ENCODE data around the gene CDK6.

Gene CDK6

DNA sequence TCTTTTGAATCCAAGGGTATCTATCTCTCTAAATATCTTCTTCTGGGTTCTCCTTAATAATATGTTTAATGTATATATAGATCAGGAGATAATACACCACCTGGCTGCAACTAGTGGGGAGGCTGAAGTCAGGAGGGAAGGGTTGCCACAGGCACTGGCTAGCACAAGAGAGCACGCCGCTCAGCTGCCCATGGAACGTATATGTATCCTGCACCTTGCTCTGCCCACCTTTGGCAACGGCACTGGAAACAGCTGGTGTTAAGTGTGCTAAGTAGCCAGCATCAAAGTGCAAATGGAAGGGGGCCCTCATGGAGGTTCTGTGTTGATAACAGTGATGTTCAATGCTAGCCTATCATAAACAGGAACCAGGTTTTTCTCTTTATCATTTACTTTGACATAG lies 196.4 kb downstream of the CDK6 start:
- DNase-seq = no peak

DNA sequence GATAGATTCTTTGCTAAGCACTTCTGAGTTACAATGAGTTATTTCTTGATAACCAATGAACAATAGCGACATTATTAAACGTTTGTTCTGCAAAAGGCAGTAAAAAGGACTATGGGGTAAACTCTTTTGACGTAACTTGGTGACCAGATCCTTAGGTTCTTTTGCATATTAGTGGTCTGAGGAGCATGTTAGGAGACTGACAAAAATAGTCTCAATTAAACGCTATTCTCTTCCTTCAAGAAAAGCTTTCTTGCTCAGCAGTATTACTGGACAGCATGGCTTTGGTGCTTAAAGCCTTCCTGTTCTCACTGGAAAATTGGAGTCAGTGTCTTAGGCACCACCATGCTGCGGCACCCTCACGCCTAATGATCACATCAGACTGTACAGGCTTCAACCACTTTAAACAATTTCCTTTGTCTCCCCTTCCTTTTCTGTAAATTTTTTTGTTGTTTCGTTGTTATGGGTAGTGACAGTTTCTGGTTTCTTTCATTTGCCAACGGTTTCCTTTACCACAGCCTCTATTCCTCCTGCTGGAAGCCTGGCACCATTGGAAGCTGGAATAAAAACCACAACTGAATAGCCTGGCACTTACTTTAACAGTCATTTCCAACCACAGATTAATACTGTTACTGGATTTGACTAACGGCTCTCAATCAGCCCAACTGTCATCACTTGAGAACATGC lies 197.0 kb downstream of the CDK6 start:
- no peak for DNase-seq

DNA sequence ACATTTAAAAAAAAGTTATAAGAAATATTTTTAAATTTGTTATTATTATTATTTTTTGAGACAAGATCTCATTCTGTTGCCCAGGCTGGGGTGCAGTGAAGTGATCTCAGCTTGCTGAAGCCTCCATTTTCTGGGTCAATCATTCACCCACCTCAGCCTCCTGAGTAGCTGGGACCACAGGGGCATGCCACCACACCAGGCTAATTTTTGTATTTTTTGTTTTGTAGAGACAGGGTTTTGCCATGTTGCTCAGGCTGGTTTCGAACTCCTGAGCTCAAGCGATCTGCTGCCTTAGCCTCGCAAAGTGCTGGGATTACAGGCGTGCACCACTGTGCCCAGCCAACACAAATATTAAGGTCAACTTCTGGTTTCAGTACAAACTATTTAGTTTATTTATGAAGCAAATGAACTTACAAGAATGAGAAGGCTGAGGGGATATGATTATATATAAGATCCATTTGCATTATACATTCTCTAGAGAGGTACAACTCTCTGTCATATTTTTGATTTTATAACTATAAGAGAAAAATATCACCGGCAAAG lies 200.3 kb downstream of the CDK6 start:
- DNase-seq = no peak

DNA sequence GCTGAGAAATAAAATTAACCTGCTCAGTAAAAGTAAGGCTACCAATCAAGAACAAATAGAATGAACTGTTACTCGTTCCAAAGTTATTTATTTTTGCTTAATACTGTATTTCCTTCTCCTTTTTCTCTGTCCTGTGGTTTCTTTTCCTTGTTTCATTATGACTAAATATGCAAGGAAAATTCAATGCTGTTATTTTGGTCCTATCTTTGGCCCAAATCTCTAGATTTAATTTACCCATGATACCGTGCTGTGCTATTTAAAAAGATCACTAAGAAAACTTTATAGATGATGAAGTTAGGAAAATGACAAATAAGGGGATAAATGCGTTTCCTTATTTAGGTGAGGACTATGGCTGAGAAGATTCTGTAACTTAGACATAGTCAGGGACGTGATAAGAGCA lies 200.8 kb downstream of the CDK6 start:
- DNase-seq = no peak

DNA sequence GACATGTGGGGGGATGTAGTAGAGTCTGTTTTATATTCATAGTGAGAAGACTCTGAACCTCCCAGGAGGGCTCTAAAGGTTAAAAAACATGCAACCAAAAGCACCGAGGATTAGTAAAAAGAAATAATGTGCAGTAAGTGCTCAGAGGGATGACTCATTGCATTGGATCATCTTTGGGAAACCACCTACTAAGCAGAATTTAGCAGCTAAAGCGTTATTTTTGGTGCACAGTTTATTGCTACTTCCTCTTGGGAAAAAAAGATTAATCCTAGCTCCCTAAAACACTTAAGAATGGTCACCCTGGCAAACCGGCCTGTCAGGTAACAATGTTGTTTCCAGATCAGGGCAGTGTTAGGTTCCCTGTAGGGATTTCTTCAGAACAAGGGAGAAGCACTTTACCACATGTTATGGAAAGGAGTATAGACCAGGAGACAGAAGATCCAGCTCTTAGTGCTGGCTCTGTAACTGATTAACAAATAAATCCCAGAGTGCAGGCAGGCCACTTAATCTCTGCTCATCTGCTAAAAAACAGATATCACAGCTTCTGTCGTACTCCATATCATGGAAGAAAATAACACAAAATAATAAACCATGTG lies 201.4 kb downstream of the CDK6 start:
- DNase-seq = no peak

DNA sequence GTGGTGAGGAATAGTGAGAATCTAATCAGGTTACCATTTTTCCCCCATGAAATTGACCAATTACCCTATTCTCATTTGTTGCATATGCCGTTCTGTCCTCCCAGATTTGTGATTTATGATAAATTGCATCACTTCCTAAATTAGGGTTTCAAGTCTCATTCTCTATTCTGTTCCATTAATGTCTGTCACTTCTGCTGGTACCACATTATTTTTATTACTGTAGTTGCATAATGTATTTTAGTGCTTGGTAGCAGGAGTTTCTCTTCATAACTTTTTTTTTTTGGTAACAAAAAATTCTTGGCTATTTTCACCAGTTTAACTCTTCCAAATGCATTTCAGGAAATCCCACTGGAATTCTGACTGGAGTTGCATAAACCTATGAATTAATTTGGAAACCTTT lies 202.2 kb downstream of the CDK6 start:
- DNase-seq = no peak

DNA sequence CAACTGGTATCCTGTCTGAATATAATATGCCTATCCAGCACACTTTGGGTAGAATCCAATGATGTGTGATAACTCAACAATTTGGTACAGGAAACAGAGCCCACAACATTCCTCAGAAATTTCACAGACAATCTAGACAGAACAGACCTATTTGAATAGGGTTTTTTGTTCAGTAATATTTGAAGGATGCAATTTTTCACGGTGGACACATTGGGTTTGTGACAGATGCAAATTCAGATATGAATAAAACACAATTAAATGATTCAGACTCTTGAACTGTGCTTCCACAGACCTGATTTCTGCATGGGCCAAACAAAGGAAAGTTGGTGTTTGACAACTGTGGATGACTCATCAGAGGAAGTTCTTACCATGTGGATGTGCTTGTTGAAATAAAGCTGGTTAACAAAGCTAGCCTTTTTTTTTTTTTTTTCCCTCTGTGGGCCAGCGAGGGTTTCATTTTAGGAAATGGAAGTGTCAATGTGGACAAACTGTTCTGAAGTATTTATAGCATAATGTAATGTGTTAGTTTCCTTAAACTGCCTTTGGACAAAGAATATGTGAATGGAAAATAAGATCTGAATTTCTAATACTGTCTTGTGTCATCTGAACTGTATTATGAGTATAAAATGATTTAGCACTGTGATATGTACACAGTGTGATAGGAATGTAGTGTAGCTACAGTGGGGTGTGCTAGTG lies 203.0 kb downstream of the CDK6 start:
- no peak for DNase-seq

DNA sequence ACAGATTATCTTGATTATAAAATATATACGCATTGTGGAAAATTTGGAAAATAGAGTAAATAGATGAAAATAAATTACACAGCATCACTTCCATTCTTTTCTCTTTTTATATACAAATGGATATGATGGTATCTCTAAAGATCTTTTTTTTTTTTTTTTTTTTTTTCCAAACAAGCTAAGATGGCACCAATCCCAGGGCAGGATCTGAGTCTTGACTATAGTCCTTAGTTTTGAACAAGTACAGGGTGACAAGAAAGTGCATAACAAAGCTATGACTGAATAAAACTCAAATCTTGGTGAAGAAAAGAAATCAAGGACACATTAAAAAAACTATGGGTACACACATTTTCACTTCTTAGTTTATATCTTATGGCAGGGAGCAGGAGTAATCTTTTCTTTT lies 203.6 kb downstream of the CDK6 start:
- no peak for DNase-seq

DNA sequence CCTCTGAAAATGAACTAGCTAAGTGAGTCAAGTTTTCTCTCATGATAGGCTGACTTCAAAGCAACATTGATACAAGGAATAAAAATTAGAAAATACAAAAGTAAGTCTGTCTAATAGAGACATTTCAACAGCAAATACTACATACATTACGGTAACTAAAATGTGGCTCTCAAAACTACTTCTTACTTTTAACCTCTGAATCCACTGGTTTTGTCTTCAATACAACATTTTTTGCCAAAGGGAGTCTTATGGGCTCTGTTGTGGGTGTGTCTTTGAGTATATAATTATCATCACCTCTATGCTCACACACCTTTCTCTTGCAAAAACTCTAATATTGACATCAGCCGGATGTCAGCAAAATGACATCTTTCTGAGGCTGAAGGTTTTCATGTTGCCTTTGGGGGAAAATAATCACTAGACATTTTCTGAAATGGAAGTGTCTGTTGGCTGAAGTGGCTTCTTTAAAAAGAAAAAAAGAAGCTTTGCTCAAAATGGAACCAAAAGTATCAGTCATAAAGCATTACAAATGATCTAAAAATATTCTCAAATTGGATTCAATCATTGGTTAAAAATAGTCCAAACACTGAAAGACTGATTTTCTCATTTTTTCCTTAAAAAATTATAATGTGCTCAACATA lies 204.4 kb downstream of the CDK6 start:
- no peak for DNase-seq

DNA sequence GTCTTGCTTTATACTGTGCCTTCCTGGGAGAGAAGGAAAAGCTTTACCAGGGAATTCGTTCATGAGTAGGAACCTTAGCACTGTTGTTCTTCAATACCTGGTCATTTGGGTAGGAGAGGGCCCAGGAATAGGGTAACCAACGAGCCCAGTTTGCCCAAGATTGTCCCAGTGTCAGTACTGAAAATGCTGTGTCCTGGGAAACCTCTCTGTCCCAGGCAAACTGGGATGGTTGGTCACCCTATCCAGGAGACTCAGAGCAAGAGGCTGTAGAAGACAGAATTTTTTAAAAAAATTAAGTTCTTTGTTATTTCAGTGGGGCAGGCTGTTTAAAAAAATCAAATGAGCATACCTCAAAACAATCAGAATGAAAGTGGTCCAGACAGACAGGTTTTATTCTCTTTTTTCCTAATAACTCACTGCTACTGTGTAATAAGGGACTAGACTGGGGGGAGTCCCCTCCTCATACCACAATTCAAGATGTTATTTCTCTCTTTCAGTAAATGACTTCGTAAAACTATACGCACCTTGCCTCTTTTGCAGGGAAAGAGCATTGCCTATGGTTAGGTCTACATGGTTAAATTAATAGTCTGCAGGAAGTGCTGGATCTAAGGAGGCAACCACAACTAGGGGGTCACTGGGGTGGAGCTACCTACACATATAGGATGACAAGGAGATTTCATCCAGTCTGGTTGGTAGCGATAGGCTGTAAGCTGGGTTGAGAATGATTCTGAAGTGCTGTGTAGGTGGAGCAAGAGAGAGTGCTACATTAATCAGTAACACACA lies 205.1 kb downstream of the CDK6 start:
- no peak for DNase-seq

DNA sequence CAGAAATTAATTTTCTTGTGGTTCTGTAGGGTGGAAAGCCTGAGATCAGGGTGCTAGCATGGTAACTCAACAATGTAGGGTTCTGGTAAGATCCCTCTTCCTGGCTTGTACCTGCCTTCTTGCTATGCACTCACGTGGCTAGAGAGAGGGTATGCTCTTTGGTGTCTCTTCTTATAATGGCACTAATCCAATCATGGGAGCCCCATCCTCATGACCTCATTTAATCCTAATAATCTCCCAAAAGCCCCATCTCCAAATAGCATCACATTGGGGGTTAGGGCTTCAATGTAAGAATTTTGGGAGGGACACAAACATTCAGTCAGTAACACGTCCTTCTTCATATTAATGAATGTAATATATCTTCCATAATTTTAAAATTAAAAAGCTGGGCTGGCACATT lies 206.6 kb downstream of the CDK6 start:
- no peak for DNase-seq

DNA sequence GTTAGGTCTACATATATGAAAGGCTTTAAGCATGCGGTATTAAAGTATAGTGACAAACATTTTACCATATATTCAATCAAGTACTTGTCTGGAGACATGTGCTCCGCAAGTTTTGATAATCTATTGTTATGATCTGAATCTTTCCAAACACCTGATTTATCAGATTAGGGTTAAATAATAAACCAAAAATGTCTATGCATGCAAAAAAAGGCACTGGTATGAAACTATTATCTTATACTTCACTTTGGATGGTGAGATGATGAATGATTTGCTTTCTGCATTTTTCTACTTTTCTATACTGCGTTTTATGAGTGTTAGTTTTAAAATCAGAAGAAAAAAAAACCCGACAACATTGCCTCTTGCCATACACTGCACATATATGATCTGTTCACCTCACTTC lies 208.4 kb downstream of the CDK6 start:
- DNase-seq = no peak

DNA sequence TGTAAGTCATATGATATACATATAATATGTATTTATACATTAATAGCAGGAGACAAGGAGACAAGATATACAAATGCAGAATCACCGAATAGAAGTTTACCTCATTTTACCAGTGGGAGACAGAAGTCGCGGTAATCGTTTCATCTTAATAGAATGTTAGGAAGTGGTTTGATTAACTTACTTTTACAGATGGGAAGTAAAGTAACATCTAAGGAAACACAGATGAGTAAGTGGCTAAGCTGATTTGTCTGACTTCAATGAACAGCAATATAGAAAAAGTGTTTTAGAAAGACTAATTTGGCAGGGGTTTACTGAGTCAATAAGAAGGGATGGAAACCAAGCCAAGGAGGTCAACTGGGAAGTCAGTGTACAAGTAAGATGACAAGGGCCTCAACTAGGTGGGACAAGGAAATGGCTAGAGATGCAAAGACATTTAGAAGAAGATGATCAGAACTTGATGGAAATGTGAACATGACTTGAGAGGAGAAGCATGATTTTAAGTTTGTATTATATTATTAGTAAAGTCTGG lies 210.0 kb downstream of the CDK6 start:
- no peak for DNase-seq

DNA sequence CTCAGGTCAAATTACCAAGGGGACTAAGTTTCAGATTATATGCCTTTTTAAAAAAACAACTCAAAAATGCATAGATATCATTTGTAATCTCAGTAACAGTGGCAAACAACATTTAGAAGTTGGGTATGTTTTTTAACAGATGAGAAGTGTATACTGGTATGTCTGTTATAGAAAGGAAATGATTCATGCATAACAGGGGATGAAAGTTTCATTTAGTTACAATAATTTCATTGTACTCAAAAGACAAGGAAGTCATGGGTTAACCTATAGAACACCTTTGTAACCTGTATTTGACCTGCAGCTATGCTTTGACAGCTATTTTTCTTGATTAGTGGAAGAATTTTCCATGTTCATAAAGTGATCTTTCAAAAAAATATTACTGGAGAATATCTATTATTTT lies 210.8 kb downstream of the CDK6 start:
- no peak for DNase-seq

DNA sequence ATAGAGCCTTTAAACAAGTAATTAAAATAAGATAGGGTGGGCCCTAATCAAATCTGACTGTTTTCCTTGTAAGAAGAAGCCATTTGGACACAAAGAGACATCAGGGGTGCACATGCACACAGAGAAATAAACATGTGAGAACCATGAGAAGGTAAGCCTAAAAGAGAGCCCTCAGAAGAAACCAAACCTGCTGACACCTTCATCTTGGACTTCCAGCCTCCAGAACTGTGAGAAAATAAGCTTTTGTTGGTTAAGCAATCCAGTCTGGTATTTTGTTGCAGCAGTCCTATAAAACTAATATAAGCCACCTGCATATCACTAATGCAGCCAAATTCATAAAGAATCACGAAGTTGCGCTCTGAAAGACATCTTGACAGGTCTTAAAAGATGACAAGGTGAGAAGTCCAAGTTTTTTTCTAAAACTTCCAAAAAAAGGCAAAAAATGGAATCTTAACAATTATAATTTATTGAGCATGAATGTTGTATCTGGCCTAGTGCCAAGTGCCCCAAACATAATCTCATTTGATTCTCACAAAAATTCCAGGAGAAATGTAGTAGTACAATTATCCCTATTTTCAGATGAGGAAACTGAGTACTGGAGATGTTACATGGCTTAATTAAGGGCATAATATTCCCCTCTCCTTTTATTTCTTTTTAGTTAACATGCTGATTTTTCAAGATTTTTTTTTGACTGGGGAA lies 211.9 kb downstream of the CDK6 start:
- DNase-seq = no peak

DNA sequence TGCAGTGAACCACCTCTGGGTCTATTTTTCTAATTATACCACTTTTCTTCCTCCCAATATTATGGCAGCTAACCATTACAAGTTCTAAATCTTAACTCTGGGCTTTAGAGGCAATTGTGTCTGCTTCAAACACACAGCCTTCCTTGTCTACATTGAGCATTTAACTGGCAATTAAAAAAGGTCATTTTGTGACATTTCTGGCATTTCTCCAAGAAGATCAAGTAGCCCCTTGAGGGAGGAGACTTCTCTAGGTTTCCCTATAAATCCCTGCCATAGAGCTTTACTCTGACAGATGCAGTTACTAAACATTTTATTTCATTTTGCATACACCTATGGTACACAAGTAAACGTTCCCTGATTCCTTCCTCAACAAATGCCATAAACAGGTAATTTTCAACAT lies 212.8 kb downstream of the CDK6 start:
- no peak for DNase-seq

DNA sequence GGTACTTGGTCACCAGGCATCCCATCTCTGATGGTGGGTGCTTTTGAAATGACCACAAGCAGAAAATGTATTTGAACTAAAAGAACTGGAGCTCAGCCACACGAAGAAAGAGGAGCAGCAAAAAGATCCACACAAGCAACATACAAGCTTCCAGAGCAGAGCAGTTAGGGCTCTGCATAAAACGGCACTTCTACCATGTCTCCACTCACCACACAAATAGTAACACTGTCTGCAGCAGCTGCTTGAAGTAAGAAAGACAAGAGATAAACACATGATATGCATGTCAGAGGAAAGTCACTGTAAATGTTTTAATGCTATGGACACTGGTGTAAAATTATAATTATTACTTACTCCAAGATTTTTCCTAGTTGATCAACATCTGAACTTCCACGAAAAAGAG lies 213.7 kb downstream of the CDK6 start:
- no peak for DNase-seq

DNA sequence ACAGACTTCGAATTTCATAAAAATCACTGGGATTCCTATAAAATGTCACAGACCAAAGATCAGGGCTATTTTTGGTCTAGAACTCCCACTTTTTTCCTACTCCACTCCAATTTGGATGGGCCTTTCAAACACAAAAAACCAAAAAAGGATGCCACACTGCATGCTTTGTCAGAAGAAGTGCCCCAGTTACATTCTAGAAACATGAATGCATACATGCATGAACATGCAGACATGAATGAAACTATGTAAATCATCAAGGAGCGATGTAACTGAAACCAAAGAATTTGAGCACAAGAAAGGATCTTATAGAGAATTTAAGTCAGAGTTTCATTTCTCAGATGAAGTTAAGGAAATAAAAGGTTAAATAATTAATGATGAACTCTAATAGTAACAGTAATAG lies 214.3 kb downstream of the CDK6 start:
- DNase-seq = no peak

DNA sequence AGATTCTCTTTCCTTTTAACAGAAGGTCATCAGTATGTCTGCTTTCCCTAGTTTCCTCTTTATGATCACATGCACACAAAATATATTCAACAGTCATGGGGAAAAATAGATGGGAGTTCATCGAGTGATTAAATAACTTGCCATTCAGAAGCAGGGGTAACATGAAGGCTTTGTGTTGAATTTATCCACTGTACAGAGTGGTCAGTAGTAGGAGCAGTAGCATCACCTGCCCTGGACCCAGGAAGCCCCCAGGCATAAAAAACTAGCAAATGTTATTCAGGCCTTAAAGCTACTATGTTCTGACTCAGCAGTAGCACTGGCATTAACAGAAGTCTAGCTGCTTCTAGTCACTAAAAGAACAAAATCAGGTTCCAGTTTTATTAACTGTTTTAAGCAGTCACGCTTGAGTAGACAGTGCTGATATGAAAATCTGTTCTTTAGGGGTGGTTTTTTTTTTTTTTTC lies 214.8 kb downstream of the CDK6 start:
- no peak for DNase-seq

DNA sequence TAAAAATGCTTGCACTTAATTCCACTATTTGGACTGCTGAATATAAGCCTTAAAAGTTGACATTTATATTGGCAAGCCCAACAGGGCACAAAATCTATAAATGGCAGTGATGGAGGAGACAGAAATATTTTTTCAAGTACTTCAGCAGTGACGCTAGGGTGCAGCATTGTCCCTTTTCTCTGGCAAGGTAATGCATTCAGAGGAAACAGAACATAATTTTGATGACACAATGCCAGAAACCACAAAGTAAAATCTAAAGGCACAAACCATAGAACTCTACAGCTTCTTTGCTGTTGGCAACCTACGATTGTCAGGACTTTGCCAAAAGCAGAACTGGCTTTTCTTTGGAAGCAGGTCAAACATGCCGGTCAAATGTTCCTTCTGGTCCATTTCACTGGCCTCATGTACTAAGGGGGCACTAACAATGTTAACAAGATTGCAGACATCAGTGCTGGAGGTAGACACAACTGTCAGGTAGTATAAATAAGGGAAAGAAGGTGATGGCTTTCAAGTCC lies 215.3 kb downstream of the CDK6 start:
- no peak for DNase-seq

DNA sequence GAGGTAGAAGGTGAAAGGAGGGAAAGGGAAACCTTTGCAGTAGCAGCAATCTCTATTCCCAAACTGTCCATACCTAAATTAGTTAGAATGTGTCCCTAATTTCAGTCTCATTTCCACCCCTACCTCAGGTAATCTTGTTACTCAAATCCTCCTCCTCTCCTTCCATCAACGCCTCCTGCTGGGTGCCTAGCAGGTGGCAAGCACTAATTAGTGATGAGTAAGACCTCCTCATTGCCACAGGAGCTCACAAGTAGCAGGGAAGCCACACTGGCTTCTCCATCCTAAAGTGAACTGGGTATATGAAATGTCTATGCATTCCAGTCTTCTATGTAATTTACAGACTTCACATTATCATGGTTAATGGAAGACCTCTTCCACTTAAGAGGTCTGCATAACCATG lies 220.5 kb downstream of the CDK6 start:
- no peak for DNase-seq

Measured in activated gamma-delta T cell (primary cell).